Measurements from ENCODE around the gene MTG2.

Gene MTG2

DNA sequence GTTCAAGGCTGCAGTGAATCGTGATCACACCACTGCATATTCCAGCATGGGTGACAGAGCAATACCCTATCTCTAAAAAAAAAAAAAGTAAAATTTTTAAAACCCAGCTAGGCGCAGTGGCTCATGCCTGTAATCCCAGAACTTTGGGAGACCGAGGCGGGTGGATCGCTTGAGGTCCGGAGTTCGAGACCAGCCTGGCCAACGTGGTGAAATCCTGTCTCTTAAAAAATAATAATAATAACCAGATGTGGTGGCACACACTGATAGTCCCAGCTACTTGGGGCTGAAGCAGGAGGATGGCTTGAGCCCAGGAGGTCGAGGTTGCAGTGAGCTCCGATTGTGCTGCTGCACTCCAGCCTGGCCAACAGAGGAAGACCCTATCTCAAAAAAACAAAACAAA, 13.5 kb downstream of the MTG2 start:
- TF ChIP-seq CTCF (IDR thresholded peaks at IDR 0.05; ENCODE audit: low read depth, low read length) (no peak), MYC (IDR thresholded peaks at IDR 0.05; ENCODE audit: low read depth, low read length) (no peak), MAX (IDR thresholded peaks at IDR 0.05; ENCODE audit: low read depth, low read length) (no peak), POLR2A (IDR thresholded peaks at IDR 0.05; ENCODE audit: extremely low read depth, insufficient read length) (no peak)
- no peak for DNase-seq (ENCODE audit: low read depth)
- no peak overlapping the region for H3K4me3 ChIP-seq (ENCODE audit: low read depth, low read length)

GRCh38 chr20:62197311-62197710, 14.5 kb downstream of the MTG2 start:
- no peak for DNase-seq (ENCODE audit: low read depth)
- no peak overlapping the region for H3K4me3 ChIP-seq (ENCODE audit: low read depth, low read length)
- TF ChIP-seq MYC (IDR thresholded peaks at IDR 0.05; ENCODE audit: low read depth, low read length) (no peak), CTCF (IDR thresholded peaks at IDR 0.05; ENCODE audit: low read depth, low read length) (no peak), POLR2A (IDR thresholded peaks at IDR 0.05; ENCODE audit: extremely low read depth, insufficient read length) (no peak), MAX (IDR thresholded peaks at IDR 0.05; ENCODE audit: low read depth, low read length) (no peak)

DNA sequence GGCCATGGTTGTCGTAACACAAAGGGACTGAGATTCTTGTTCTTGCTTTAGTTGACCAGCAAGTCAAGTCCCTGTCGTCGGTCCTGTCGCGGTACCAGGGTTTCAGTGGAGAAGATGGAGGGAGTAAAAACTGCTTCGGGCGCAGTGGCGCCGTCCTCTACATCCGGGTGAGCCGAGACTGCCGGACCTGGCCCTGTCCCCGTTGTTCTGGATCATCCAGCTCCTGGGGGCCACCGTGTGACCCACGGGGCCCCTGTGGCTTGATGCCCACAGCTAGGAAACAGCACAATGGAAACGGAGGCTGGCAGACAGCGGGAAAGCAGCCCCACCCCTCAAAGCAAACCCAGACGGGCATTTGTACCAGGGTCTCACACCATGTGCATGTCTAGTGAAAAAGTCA, 15.0 kb downstream of the MTG2 start:
- H3K4me3 ChIP-seq (ENCODE audit: low read depth, low read length): no peak overlapping the region
- TF ChIP-seq CTCF (IDR thresholded peaks at IDR 0.05; ENCODE audit: low read depth, low read length) (no peak), MAX (IDR thresholded peaks at IDR 0.05; ENCODE audit: low read depth, low read length) (no peak), POLR2A (IDR thresholded peaks at IDR 0.05; ENCODE audit: extremely low read depth, insufficient read length) (no peak), MYC (IDR thresholded peaks at IDR 0.05; ENCODE audit: low read depth, low read length) (no peak)
- DNase-seq (ENCODE audit: low read depth): no peak

DNA sequence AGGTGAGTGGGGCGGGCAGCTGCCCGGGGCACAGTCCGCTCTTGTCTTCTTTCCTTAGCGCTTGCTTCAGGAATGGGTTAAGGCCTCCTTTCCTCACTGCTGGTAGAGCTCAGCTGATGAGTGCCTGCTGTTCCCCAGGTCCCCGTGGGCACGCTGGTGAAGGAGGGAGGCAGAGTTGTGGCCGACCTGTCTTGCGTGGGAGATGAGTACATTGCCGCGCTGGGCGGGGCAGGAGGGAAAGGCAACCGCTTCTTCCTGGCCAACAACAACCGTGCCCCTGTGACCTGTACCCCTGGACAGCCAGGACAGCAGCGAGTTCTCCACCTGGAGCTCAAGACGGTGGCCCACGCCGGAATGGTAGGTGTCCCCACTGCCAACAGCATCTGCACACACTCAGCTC, 15.7 kb downstream of the MTG2 start:
- TF ChIP-seq MYC (IDR thresholded peaks at IDR 0.05; ENCODE audit: low read depth, low read length) (no peak), POLR2A (IDR thresholded peaks at IDR 0.05; ENCODE audit: extremely low read depth, insufficient read length) (no peak), MAX (IDR thresholded peaks at IDR 0.05; ENCODE audit: low read depth, low read length) (no peak), CTCF (IDR thresholded peaks at IDR 0.05; ENCODE audit: low read depth, low read length) (no peak)
- no peak overlapping the region for H3K4me3 ChIP-seq (ENCODE audit: low read depth, low read length)
- DNase-seq (ENCODE audit: low read depth): no peak

GRCh38 chr20:62198931-62199330, 16.1 kb downstream of the MTG2 start:
- no peak overlapping the region for H3K4me3 ChIP-seq (ENCODE audit: low read depth, low read length)
- DNase-seq (ENCODE audit: low read depth): no peak
- TF ChIP-seq MYC (IDR thresholded peaks at IDR 0.05; ENCODE audit: low read depth, low read length) (no peak), MAX (IDR thresholded peaks at IDR 0.05; ENCODE audit: low read depth, low read length) (no peak), CTCF (IDR thresholded peaks at IDR 0.05; ENCODE audit: low read depth, low read length) (no peak), POLR2A (IDR thresholded peaks at IDR 0.05; ENCODE audit: extremely low read depth, insufficient read length) (no peak)

All from NB4 (cell line).